LNCAP (cell line): Measurements from ENCODE around the gene CCDC86.
A peak's percentile ranks its signal among the peaks of the same experiment; 100 is the strongest.

Experiments
- TF ChIP-seq, protein P1 (sequence below): fragments of 450-650 bp; IDR thresholded peaks from 2 replicates; pipeline ENCODE4 v1.5.1; 2017; ENCODE audit warnings: mild to moderate bottlenecking

Gene CCDC86

DNA sequence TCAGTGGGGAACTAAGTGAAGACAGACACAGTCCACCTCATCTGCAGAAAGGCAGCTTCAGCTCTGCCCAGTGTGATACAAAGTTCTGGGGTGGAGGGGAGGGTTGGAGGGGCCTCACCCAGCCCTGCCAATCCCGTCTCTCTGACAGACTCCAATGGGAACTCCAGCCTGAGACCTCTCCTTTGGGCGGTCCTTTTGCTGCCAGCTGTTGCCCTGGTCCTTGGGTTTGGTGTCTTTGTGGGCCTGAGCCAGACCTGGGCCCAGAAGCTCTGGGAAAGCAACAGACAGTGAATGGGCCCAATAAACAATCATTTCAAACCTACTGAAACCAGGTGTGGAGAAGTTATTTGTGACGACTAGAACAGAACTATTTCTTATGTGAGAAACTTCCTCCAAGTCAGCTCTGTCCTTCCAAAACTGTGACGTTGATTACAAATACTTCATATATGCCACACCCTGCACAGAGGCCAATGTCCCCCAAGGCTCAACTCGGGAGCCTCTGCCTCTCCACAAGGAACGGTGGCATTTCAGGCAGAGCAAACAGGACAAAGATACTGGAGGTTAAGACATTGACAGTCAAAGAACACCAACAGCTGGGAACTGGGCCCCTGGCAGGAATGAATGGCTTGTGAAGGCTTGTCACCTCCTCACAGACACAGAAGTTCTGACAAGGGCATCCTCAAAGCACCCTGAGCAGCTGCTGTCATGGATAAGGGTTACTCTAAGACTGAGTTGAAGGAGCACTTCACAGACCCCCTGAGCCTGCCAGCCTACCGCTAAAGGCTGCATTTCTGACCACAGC lies 33.7 kb downstream of the CCDC86 start:
- TF ChIP-seq, protein P1, sequence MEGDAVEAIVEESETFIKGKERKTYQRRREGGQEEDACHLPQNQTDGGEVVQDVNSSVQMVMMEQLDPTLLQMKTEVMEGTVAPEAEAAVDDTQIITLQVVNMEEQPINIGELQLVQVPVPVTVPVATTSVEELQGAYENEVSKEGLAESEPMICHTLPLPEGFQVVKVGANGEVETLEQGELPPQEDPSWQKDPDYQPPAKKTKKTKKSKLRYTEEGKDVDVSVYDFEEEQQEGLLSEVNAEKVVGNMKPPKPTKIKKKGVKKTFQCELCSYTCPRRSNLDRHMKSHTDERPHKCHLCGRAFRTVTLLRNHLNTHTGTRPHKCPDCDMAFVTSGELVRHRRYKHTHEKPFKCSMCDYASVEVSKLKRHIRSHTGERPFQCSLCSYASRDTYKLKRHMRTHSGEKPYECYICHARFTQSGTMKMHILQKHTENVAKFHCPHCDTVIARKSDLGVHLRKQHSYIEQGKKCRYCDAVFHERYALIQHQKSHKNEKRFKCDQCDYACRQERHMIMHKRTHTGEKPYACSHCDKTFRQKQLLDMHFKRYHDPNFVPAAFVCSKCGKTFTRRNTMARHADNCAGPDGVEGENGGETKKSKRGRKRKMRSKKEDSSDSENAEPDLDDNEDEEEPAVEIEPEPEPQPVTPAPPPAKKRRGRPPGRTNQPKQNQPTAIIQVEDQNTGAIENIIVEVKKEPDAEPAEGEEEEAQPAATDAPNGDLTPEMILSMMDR, result no peak

DNA sequence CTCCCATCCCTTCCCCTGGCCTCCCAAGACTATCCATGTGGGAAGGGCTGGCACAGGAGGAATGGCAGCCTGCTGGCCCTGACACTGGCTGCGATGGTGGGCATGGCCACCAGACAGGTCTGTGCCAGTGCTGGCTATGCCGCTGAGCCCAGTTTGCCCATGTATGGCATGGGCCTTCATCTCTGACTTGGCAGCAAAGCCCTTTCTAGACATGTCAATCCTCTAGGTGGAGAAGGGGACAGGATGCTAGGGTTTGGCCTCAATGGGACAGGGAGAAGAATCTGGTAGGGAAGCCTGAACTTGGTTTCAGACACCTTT lies 34.2 kb downstream of the CCDC86 start:
- TF ChIP-seq, protein P1, result no peak

DNA sequence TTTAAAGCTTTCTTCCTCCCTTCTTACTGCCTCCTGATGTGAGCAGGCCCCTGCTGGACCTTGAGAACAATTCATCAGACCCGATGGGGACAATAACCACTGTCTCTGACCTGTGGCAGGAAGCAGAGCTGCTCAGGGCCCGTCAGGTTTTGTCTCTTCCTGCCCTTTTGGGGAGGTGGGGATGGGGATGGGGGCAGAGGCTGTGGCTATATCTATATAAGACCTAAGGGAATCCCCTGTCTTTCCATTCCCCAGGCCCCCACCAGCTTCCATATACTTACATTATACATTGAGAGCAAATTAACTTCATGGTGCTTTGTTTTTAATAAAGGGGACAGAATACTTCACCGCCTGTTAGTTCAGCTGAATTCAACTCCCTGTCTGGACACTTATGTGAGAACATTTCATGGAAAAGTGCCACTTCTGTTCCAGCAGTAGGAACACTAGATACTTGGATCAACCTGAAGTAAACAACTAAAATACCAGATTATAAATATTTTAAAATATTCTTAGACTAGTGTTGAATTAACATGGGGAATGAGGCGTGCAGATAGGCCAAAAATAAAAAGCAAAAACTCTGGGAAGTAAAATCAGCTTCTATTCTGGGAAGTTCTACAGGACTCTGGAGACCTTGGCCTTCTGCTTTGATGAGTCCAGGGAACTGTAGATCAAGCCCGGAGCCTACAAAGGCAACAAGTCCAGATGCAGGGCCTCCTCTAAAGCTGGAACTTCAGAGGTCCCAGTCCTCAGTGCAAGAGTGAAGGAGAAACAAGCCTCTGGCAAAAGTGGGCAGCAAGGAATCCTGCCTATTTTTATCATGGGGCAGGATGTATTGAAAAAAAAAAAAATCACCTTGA lies 36.6 kb downstream of the CCDC86 start:
- TF ChIP-seq, protein P1, result no peak

DNA sequence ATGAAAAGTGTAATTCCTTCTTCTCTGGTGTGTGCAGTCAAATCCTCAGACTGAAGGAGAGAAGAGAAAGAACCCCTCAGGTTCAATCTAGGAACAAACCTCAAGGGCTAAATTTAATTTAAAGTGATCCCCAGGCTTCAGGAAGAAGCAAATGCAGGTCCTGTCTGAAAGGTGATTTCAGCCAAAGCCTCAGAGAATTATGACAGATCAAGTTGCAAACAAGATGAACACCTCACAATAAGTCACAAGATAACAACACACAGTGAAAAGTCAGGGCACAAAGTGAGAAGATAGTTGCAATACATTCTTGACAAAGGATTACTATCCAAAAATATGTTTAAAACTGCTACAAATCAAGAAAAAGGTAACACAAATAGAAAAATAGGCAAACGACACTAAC lies 37.2 kb downstream of the CCDC86 start:
- TF ChIP-seq, protein P1, result no peak

DNA sequence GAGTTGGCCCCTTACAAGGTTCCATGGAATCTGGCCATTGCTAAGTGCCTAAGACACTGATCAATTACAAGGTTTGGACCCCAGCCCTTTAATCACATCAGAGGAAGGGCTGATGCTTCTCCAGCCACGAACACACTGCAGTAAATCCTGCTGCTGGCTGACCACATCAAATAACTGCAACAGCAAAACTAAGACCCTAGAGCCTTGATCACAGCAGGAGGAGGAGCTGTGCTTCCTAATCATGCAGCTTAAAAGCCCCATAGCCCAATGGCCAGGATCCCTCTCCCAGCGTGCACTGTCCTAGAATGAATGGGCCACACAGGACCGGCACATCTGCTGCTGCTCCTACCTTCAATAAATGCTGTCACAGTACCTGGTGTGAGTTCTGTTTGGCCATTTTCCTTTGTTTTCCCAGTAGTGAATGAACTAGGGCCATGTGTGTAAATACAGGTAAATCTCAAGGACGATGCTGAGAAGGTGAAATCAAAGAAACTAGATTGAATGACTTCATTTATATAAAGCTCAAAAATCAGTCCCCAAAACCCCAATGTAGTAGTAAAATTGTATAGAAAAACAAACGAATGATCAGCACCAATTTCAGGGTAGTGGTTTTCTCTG lies 38.2 kb downstream of the CCDC86 start:
- TF ChIP-seq, protein P1, result no peak

DNA sequence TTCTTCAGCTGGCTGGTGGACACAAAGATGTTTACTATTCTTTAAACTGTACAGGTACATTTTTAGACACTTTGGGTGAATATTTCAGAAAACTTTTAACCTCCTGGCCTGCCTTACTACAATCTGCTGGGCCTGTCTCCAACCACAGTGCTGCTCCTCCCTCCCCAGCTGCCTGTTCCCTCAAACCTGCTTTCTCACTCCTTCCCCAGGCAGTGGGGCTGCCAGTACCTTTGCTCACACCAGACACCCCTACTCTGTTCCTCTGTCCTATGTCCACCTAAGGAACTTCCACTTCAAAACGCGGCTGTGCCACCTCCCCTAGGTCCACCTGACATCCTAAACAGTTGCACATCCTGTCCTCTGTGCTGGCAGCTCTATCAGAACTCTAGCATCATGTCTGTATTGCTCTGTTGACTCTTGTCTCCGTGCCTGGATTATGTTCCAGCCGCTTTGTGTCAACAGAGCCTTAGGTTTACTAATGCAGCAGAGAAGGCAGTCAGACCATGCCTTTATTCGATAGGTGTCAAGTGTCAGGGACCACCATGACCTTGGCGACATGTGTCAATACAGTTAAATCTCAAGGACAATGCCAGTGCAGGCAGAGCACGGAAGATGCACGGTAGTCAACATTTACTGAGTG lies 38.9 kb downstream of the CCDC86 start:
- TF ChIP-seq, protein P1, result no peak

DNA sequence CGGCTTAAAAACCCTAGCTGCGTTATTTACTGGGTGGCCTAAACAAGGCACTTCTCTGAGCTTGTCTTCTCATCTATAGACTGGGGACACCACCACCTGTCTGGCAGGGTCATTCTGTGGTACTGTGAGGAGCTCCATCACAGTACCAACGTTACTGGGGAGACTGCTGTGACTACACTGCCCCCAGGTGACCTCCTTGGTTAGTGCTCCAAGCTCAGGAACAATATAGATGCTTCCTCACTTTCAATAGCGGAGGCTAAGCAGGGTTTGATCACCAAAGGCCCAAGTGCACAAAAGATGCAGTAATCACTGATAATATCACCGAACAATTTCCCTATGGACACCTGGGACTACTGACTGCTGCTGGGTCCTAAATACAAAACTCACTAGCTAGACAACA lies 45.6 kb downstream of the CCDC86 start:
- TF ChIP-seq, protein P1, result peak; percentile 58
